ENCODE results near the gene PARD3. TPM values are rescaled to one million over a fixed set of nuclear protein-coding genes. Genes with fewer than 3 reads are reported as not detected.

PARD3 gene
- total RNA-seq, 1 donor from 2014 or later: 58.7 TPM

DNA sequence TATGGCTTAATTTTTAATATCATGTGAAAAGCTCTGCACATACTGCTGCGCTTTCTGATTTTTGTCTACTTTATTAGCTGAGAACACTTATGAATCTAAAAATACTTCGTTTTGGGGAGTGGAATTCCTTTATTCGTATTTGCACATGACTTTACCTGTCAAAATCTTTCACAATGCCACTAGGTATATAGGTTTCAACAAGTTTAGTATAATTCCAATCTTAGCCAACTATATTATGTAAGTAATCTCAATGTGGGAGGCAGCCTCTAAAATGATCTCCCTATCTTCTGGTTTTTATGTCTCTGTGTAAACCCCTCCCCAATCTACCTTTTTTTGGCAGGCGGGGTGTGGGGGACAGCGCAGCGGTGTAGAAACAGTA, 55.3 kb downstream of the PARD3 start:
- Histone ChIP-seq H3K27ac (no peak overlapping the region), H3F3A (ENCODE audit: low read depth) (no peaks in the 10 kb centered on the region), H3K27me3 (no peaks in the 10 kb centered on the region), H3K36me3 (no peaks in the 10 kb centered on the region), H3K79me2 (ENCODE audit: low read depth) (peaks cover 95% of the 10 kb centered on the region), H3K4me1 (peaks cover 5% of the 10 kb centered on the region), H3K9me3 (ENCODE audit: low read depth) (no peaks in the 10 kb centered on the region), H3K4me3 (no peak overlapping the region), H4K20me1 (ENCODE audit: low read depth) (peaks cover 48% of the 10 kb centered on the region), H3K4me2 (no peak overlapping the region), H3K9ac (no peak overlapping the region), H2AFZ (replicated peaks) (no peak overlapping the region)
- H3K36me3 Mint-ChIP-seq: peaks cover 3% of the 10 kb centered on the region
- DNase-seq (ENCODE audit: low spot score): no peak
- TF ChIP-seq EZH2phosphoT487 (IDR thresholded peaks at IDR 0.05) (no peak), EZH2 (IDR thresholded peaks at IDR 0.05) (no peak), CTCF (IDR thresholded peaks at IDR 0.05) (no peak)
- peaks cover 3% of the 10 kb centered on the region for H3K9me3 Mint-ChIP-seq
- peaks cover 9% of the 10 kb centered on the region for H3K4me1 Mint-ChIP-seq
- peaks cover 2% of the 10 kb centered on the region for H3K27me3 Mint-ChIP-seq (ENCODE audit: insufficient read depth, low read depth)
- no peak overlapping the region for H3K4me3 Mint-ChIP-seq
- H3K27ac Mint-ChIP-seq: no peak overlapping the region

DNA sequence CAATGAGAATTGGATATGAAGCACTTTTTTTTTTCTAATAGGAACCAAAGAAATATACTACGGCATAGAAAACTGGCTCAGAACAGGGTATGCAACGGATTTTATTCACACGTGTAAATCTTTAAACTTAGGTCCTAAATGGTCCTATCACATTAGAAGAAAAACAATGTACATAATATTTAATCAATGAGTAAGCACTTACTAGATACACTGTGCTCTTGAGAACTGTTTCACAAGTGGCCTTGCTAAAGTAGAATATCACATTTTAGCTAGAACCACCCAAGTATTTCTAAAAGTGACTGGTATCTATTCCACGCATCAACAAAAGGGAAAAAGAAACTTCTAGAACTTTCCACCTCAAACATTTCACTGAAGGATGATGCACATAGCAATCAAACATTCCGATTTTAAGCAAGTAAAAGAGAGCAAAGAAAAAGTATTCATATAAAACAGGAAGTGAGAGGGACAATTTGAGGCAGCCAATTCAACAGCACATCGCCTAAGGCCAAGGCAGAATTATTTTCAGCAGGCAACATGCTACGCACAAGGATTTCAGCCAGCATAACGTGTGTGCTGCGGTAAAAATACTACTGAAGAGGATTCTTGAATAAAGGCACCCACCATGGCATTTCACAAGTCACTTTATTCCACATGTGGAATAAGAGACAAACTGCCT, 55.8 kb downstream of the PARD3 start:
- no peak overlapping the region for H3K27ac ChIP-seq
- no peak overlapping the region for H3K4me2 ChIP-seq

DNA sequence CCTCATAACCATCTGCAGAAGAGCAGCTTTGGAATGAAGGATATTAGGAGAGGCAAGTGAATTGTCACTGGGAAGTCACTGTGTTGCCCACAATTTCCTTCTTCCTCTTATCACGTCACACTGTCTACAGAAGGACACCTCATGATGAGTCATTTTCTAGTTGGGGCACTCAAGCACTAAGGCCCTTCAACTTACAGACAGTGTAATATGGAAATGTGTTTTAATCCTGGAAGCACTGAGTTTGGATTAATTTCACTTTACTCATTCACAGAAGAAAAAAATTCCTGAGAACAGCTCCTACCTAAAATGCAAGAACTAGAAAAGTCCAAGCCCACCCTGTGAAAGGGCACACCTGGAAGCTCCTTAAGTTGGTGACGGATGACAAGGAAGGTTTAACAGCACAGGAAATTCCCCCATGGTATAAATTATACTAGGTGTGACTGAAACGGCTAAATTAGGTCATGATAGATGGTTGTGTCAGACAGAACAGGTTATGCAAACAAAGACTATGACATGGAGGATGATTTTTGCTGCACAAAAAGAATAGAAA, 56.6 kb downstream of the PARD3 start:
- Histone ChIP-seq H2AFZ (replicated peaks) (no peak overlapping the region), H3K4me3 (no peak overlapping the region), H3K4me1 (peaks cover 5% of the 10 kb centered on the region), H3K9ac (no peak overlapping the region), H3K9me3 (ENCODE audit: low read depth) (no peaks in the 10 kb centered on the region), H3K36me3 (no peaks in the 10 kb centered on the region), H3F3A (ENCODE audit: low read depth) (peaks cover under 1% of the 10 kb centered on the region), H3K4me2 (no peak overlapping the region), H3K79me2 (ENCODE audit: low read depth) (peaks cover 95% of the 10 kb centered on the region), H3K27ac (no peak overlapping the region), H3K27me3 (no peaks in the 10 kb centered on the region), H4K20me1 (ENCODE audit: low read depth) (peaks cover 41% of the 10 kb centered on the region)
- Mint-ChIP-seq H3K9me3 (peaks cover 3% of the 10 kb centered on the region), H3K27ac (no peak overlapping the region), H3K4me1 (peaks cover 10% of the 10 kb centered on the region), H3K4me3 (no peak overlapping the region), H3K27me3 (ENCODE audit: insufficient read depth, low read depth) (peaks cover under 1% of the 10 kb centered on the region), H3K36me3 (peaks cover 3% of the 10 kb centered on the region)
- TF ChIP-seq EZH2 (IDR thresholded peaks at IDR 0.05) (no peak), CTCF (IDR thresholded peaks at IDR 0.05) (no peak), EZH2phosphoT487 (IDR thresholded peaks at IDR 0.05) (no peak)
- no peak for DNase-seq (ENCODE audit: low spot score)

More for the DNA sequence above, 55.8 kb downstream of the PARD3 start:
- H2AFZ ChIP-seq (replicated peaks): no peak overlapping the region
- no peaks in the 10 kb centered on the region for H3K27me3 ChIP-seq
- H4K20me1 ChIP-seq (ENCODE audit: low read depth): peaks cover 43% of the 10 kb centered on the region
- Mint-ChIP-seq H3K27ac (no peak overlapping the region), H3K9me3 (peaks cover 3% of the 10 kb centered on the region), H3K4me1 (peaks cover 8% of the 10 kb centered on the region), H3K27me3 (ENCODE audit: insufficient read depth, low read depth) (peaks cover 2% of the 10 kb centered on the region), H3K36me3 (peaks cover 3% of the 10 kb centered on the region), H3K4me3 (no peak overlapping the region)
- peaks cover 95% of the 10 kb centered on the region for H3K79me2 ChIP-seq (ENCODE audit: low read depth)
- TF ChIP-seq EZH2phosphoT487 (IDR thresholded peaks at IDR 0.05) (no peak), EZH2 (IDR thresholded peaks at IDR 0.05) (no peak), CTCF (IDR thresholded peaks at IDR 0.05) (no peak)
- no peak overlapping the region for H3K4me3 ChIP-seq
- no peak overlapping the region for H3K9ac ChIP-seq
- no peaks in the 10 kb centered on the region for H3F3A ChIP-seq (ENCODE audit: low read depth)
- H3K9me3 ChIP-seq (ENCODE audit: low read depth): no peaks in the 10 kb centered on the region
- H3K4me1 ChIP-seq: peaks cover 5% of the 10 kb centered on the region
- DNase-seq (ENCODE audit: low spot score): no peak
- H3K36me3 ChIP-seq: no peaks in the 10 kb centered on the region

All from neural progenitor cell (in vitro differentiated cells).